Prostate gland (tissue), 2 donors: ENCODE measurements around the gene SCO2.

ENCODE experiments used
- POLR2A ChIP-seq: fragments of 450-650 bp; IDR thresholded peaks from one replicate; pipeline ENCODE4 v1.6.1; 2016; ENCODE audit warnings: antibody characterized with exemption, mild to moderate bottlenecking
- TF ChIP-seq, protein P1 (sequence below), 4 experiments: fragments of 200-600 bp in 2 of 4; fragments of 450-650 bp in 2 of 4; sonication (generic) in 2 of 4; IDR thresholded peaks; 1 replicate in 3 of 4; 2 replicates in 1 of 4; pipeline ENCODE4 v1.5.1; 2016 to 2019; ENCODE audit warnings: antibody characterized with exemption in 4 of 4, mild to moderate bottlenecking in 2 of 4, moderate library complexity in 2 of 4

- TF ChIP-seq, protein P1, sequence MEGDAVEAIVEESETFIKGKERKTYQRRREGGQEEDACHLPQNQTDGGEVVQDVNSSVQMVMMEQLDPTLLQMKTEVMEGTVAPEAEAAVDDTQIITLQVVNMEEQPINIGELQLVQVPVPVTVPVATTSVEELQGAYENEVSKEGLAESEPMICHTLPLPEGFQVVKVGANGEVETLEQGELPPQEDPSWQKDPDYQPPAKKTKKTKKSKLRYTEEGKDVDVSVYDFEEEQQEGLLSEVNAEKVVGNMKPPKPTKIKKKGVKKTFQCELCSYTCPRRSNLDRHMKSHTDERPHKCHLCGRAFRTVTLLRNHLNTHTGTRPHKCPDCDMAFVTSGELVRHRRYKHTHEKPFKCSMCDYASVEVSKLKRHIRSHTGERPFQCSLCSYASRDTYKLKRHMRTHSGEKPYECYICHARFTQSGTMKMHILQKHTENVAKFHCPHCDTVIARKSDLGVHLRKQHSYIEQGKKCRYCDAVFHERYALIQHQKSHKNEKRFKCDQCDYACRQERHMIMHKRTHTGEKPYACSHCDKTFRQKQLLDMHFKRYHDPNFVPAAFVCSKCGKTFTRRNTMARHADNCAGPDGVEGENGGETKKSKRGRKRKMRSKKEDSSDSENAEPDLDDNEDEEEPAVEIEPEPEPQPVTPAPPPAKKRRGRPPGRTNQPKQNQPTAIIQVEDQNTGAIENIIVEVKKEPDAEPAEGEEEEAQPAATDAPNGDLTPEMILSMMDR (IDR thresholded peaks at IDR 0.05), result no peak
- TF ChIP-seq POLR2A, result no peak
Observed at GRCh38 chr22:50502096-50502495, 23.3 kb downstream of the SCO2 start.
